ENCODE results near the gene MPPED2.
A peak's percentile ranks its signal among the peaks of the same experiment; 100 is the strongest.

MPPED2 gene

GRCh38 chr11:30538251-30538650 is 47.9 kb downstream of the MPPED2 start:
- H3K27me3 ChIP-seq (replicated peaks in 2 of 5; ENCODE audit: control insufficient read depth in 4 of 5, insufficient read depth in 5 of 5, low read length in 4 of 5) = no peaks in the 10 kb centered on the region
- H3K9me3 ChIP-seq (ENCODE audit: control extremely low read depth in 1 of 5, control insufficient read depth in 4 of 5, insufficient read depth in 2 of 5, low read depth in 1 of 5, low read length in 4 of 5) = no peaks in the 10 kb centered on the region
- no peak overlapping the region for H3K27ac ChIP-seq (ENCODE audit: insufficient read depth in 1 of 2, low read depth in 1 of 2, low read length in 2 of 2, poor library complexity in 1 of 2, severe bottlenecking in 2 of 2)
- H3K4me1 ChIP-seq (ENCODE audit: control extremely low read depth in 1 of 4, control insufficient read depth in 4 of 4, insufficient read depth in 4 of 4, low read length in 3 of 4) = peaks cover 0 to 9% (median 2%) of the 10 kb centered on the region in 4 experiments
- ChIA-PET POLR2A (no interaction called here), CTCF (interaction anchor here (0.8 to 1.0 kb wide), 2 partner anchors 9 to 59 kb away, joined by 3 read pairs; no protein-coding TSS in a partner anchor)
- peak in 2 of 3 donors; percentile 39 to 51 for DNase-seq
- no peak overlapping the region for H3K4me3 ChIP-seq (ENCODE audit: control insufficient read depth in 1 of 7, extremely low read depth in 1 of 7, insufficient read depth in 4 of 7, low read depth in 2 of 7, low read length in 6 of 7)
- H3K36me3 ChIP-seq (ENCODE audit: control insufficient read depth in 4 of 4, insufficient read depth in 4 of 4, low read length in 3 of 4) = peaks cover 0 to 3% (median 0%) of the 10 kb centered on the region in 4 experiments

- WGBS (ENCODE audit: insufficient coverage) = 97% methylated on average over 9 of the region's 13 CpGs
- CTCF ChIA-PET = no interaction called here
- Histone ChIP-seq H3K4me3 (ENCODE audit: control insufficient read depth in 1 of 7, extremely low read depth in 1 of 7, insufficient read depth in 4 of 7, low read depth in 2 of 7, low read length in 6 of 7) (no peak overlapping the region), H3K27ac (ENCODE audit: insufficient read depth in 1 of 2, low read depth in 1 of 2, low read length in 2 of 2, poor library complexity in 1 of 2, severe bottlenecking in 2 of 2) (no peak overlapping the region), H3K27me3 (replicated peaks in 2 of 5; ENCODE audit: control insufficient read depth in 4 of 5, insufficient read depth in 5 of 5, low read length in 4 of 5) (no peaks in the 10 kb centered on the region), H3K4me1 (ENCODE audit: control extremely low read depth in 1 of 4, control insufficient read depth in 4 of 4, insufficient read depth in 4 of 4, low read length in 3 of 4) (peaks cover 0 to 9% (median 2%) of the 10 kb centered on the region in 4 experiments), H3K36me3 (ENCODE audit: control insufficient read depth in 4 of 4, insufficient read depth in 4 of 4, low read length in 3 of 4) (peaks cover 0 to 3% (median 0%) of the 10 kb centered on the region in 4 experiments), H3K9me3 (ENCODE audit: control extremely low read depth in 1 of 5, control insufficient read depth in 4 of 5, insufficient read depth in 2 of 5, low read depth in 1 of 5, low read length in 4 of 5) (no peaks in the 10 kb centered on the region)
- POLR2A ChIA-PET = no interaction called here
- no peak for DNase-seq
Measured at GRCh38 chr11:30535818-30536217, 50.3 kb downstream of the MPPED2 start.

- Histone ChIP-seq H3K27me3 (replicated peaks in 2 of 5; ENCODE audit: control insufficient read depth in 4 of 5, insufficient read depth in 5 of 5, low read length in 4 of 5) (no peaks in the 10 kb centered on the region), H3K27ac (ENCODE audit: insufficient read depth in 1 of 2, low read depth in 1 of 2, low read length in 2 of 2, poor library complexity in 1 of 2, severe bottlenecking in 2 of 2) (no peak overlapping the region), H3K4me1 (ENCODE audit: control extremely low read depth in 1 of 4, control insufficient read depth in 4 of 4, insufficient read depth in 4 of 4, low read length in 3 of 4) (peaks cover 0 to 9% (median 2%) of the 10 kb centered on the region in 4 experiments), H3K9me3 (ENCODE audit: control extremely low read depth in 1 of 5, control insufficient read depth in 4 of 5, insufficient read depth in 2 of 5, low read depth in 1 of 5, low read length in 4 of 5) (no peaks in the 10 kb centered on the region), H3K36me3 (ENCODE audit: control insufficient read depth in 4 of 4, insufficient read depth in 4 of 4, low read length in 3 of 4) (peaks cover 0 to 3% (median 0%) of the 10 kb centered on the region in 4 experiments), H3K4me3 (ENCODE audit: control insufficient read depth in 1 of 7, extremely low read depth in 1 of 7, insufficient read depth in 4 of 7, low read depth in 2 of 7, low read length in 6 of 7) (no peak overlapping the region)
- ChIA-PET POLR2A (interaction anchor here (0.5 to 0.7 kb wide), 2 partner anchors 209 to 331 kb away, joined by 3 to 4 read pairs; no protein-coding TSS in a partner anchor), CTCF (interaction anchor here (0.8 to 1.7 kb wide), 4 partner anchors 8 to 112 kb away, joined by 3 to 5 read pairs (median 3); no protein-coding TSS in a partner anchor)
- 100% methylated on average over 1 of the region's 2 CpGs for WGBS (ENCODE audit: insufficient coverage)
- DNase-seq = no peak
Measured at GRCh38 chr11:30533445-30533947, 52.7 kb downstream of the MPPED2 start.

GRCh38 chr11:30527566-30527965 is 58.6 kb downstream of the MPPED2 start:
- Histone ChIP-seq H3K4me1 (ENCODE audit: control extremely low read depth in 1 of 4, control insufficient read depth in 4 of 4, insufficient read depth in 4 of 4, low read length in 3 of 4) (peaks cover 0 to 5% (median 3%) of the 10 kb centered on the region in 4 experiments), H3K27ac (ENCODE audit: insufficient read depth in 1 of 2, low read depth in 1 of 2, low read length in 2 of 2, poor library complexity in 1 of 2, severe bottlenecking in 2 of 2) (no peak overlapping the region), H3K9me3 (ENCODE audit: control extremely low read depth in 1 of 5, control insufficient read depth in 4 of 5, insufficient read depth in 2 of 5, low read depth in 1 of 5, low read length in 4 of 5) (no peaks in the 10 kb centered on the region), H3K27me3 (replicated peaks in 2 of 5; ENCODE audit: control insufficient read depth in 4 of 5, insufficient read depth in 5 of 5, low read length in 4 of 5) (no peaks in the 10 kb centered on the region), H3K36me3 (ENCODE audit: control insufficient read depth in 4 of 4, insufficient read depth in 4 of 4, low read length in 3 of 4) (no peaks in the 10 kb centered on the region), H3K4me3 (ENCODE audit: control insufficient read depth in 1 of 7, extremely low read depth in 1 of 7, insufficient read depth in 4 of 7, low read depth in 2 of 7, low read length in 6 of 7) (no peak overlapping the region)
- POLR2A ChIA-PET = no interaction called here
- WGBS (ENCODE audit: insufficient coverage) = 29% methylated on average over 2 of the region's 3 CpGs
- CTCF ChIA-PET = no interaction called here
- DNase-seq = peak in 2 of 3 donors; percentile 11 to 26

- Histone ChIP-seq H3K4me1 (ENCODE audit: control extremely low read depth in 1 of 4, control insufficient read depth in 4 of 4, insufficient read depth in 4 of 4, low read length in 3 of 4) (peaks cover 0 to 5% (median 3%) of the 10 kb centered on the region in 4 experiments), H3K9me3 (ENCODE audit: control extremely low read depth in 1 of 5, control insufficient read depth in 4 of 5, insufficient read depth in 2 of 5, low read depth in 1 of 5, low read length in 4 of 5) (no peaks in the 10 kb centered on the region), H3K27me3 (replicated peaks in 2 of 5; ENCODE audit: control insufficient read depth in 4 of 5, insufficient read depth in 5 of 5, low read length in 4 of 5) (no peaks in the 10 kb centered on the region), H3K27ac (ENCODE audit: insufficient read depth in 1 of 2, low read depth in 1 of 2, low read length in 2 of 2, poor library complexity in 1 of 2, severe bottlenecking in 2 of 2) (no peak overlapping the region), H3K36me3 (ENCODE audit: control insufficient read depth in 4 of 4, insufficient read depth in 4 of 4, low read length in 3 of 4) (no peaks in the 10 kb centered on the region), H3K4me3 (ENCODE audit: control insufficient read depth in 1 of 7, extremely low read depth in 1 of 7, insufficient read depth in 4 of 7, low read depth in 2 of 7, low read length in 6 of 7) (no peak overlapping the region)
- WGBS (ENCODE audit: insufficient coverage) = no CpG with 5 or more reads among the region's 3 CpGs
- no peak for DNase-seq
- CTCF ChIA-PET = no interaction called here
- POLR2A ChIA-PET = no interaction called here
Measured at GRCh38 chr11:30526558-30526957, 59.6 kb downstream of the MPPED2 start.

- 97% methylated on average over 5 of the region's 9 CpGs for WGBS (ENCODE audit: insufficient coverage)
- no peak overlapping the region for H3K27ac ChIP-seq (ENCODE audit: insufficient read depth in 1 of 2, low read depth in 1 of 2, low read length in 2 of 2, poor library complexity in 1 of 2, severe bottlenecking in 2 of 2)
- H3K9me3 ChIP-seq (ENCODE audit: control extremely low read depth in 1 of 5, control insufficient read depth in 4 of 5, insufficient read depth in 2 of 5, low read depth in 1 of 5, low read length in 4 of 5) = no peaks in the 10 kb centered on the region
- H3K36me3 ChIP-seq (ENCODE audit: control insufficient read depth in 4 of 4, insufficient read depth in 4 of 4, low read length in 3 of 4) = no peaks in the 10 kb centered on the region
- ChIA-PET CTCF (interaction anchor here (2.1 kb wide), 1 partner anchor 10 kb away, joined by 5 read pairs; no protein-coding TSS in a partner anchor), POLR2A (no interaction called here)
- peaks cover 0 to 5% (median 3%) of the 10 kb centered on the region in 4 experiments for H3K4me1 ChIP-seq (ENCODE audit: control extremely low read depth in 1 of 4, control insufficient read depth in 4 of 4, insufficient read depth in 4 of 4, low read length in 3 of 4)
- DNase-seq = no peak
- no peak overlapping the region for H3K4me3 ChIP-seq (ENCODE audit: control insufficient read depth in 1 of 7, extremely low read depth in 1 of 7, insufficient read depth in 4 of 7, low read depth in 2 of 7, low read length in 6 of 7)
- no peaks in the 10 kb centered on the region for H3K27me3 ChIP-seq (replicated peaks in 2 of 5; ENCODE audit: control insufficient read depth in 4 of 5, insufficient read depth in 5 of 5, low read length in 4 of 5)
Measured at GRCh38 chr11:30522536-30523243, 63.5 kb downstream of the MPPED2 start.

- POLR2A ChIA-PET = no interaction called here
- no peaks in the 10 kb centered on the region for H3K36me3 ChIP-seq (ENCODE audit: control insufficient read depth in 4 of 4, insufficient read depth in 4 of 4, low read length in 3 of 4)
- CTCF ChIA-PET = interaction anchor here (2.1 kb wide), 1 partner anchor 11 kb away, joined by 5 read pairs; no protein-coding TSS in a partner anchor
- no peak overlapping the region for H3K27ac ChIP-seq (ENCODE audit: insufficient read depth in 1 of 2, low read depth in 1 of 2, low read length in 2 of 2, poor library complexity in 1 of 2, severe bottlenecking in 2 of 2)
- H3K9me3 ChIP-seq (ENCODE audit: control extremely low read depth in 1 of 5, control insufficient read depth in 4 of 5, insufficient read depth in 2 of 5, low read depth in 1 of 5, low read length in 4 of 5) = no peaks in the 10 kb centered on the region
- no peak for DNase-seq
- H3K27me3 ChIP-seq (replicated peaks in 2 of 5; ENCODE audit: control insufficient read depth in 4 of 5, insufficient read depth in 5 of 5, low read length in 4 of 5) = no peaks in the 10 kb centered on the region
- H3K4me1 ChIP-seq (ENCODE audit: control extremely low read depth in 1 of 4, control insufficient read depth in 4 of 4, insufficient read depth in 4 of 4, low read length in 3 of 4) = no peaks in the 10 kb centered on the region
- no peak overlapping the region for H3K4me3 ChIP-seq (ENCODE audit: control insufficient read depth in 1 of 7, extremely low read depth in 1 of 7, insufficient read depth in 4 of 7, low read depth in 2 of 7, low read length in 6 of 7)
- WGBS (ENCODE audit: insufficient coverage) = 97% methylated on average over 5 of the region's 8 CpGs
Measured at GRCh38 chr11:30521297-30522071, 64.7 kb downstream of the MPPED2 start.
